HG02938 (cell line): Measurements from ENCODE around the gene TXNRD2.

Source experiments
- ATAC-seq: cut with Tn5 transposase; IDR thresholded peaks from one replicate; pipeline ENCODE4 v1.9.1; 2021; ENCODE audit warnings: mild to moderate bottlenecking, moderate library complexity; ENCODE audit not compliant: unreplicated experiment

The TXNRD2 gene

GRCh38 chr22:19905347-19906276 is 36.0 kb downstream of the TXNRD2 start:
- ATAC-seq = no peak

DNA sequence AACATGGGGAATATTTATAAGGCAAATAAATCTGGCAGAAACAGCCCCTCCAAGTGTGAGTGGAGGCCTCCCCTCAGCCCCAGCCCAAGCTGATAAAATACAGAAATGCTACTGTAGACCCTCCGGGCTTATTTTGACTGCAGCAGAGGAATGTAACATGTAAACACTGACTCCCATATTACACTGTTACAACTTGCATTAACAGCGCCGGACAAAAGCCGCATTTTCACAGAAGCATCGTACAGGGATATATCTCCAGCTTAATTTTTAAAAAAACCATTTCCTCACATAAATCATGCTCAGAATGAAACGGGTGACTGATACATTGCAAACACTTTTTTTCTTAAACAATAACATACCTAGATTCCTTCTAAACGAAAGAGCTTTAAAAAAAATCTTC is 36.7 kb downstream of the TXNRD2 start:
- ATAC-seq = no peak

DNA sequence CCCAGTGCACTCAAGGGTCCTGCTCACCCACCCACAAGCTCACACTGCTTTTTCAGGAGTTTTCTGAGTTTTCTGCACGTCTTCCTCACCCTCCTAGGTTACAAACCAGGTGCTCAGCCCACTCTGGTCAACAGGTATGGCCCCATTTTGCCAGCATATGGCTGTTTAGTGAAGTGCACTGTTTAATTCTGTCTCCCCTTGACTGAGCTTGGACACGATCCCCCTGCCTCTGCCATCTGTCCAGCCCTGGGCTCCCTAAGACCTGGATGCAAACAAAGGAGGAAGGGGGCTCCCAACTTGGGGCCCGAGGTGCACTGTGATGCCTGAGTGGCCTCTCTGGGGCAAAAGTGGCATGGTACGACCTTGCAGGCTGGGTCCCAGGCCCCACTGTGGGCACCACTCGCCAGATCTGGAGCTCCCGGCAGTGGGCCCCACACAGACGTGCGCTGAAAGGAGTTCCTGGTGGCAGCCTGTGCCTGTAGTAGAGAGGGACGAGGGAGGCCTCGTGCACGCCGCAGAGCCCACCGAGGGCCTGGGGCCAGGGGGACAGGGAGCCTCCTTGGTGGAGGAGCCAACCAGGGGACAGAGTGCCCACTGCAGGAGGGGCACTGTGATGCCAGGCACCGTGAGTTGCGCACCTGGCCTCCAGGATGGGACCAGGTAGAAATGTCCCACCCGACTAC is 37.3 kb downstream of the TXNRD2 start:
- no peak for ATAC-seq

DNA sequence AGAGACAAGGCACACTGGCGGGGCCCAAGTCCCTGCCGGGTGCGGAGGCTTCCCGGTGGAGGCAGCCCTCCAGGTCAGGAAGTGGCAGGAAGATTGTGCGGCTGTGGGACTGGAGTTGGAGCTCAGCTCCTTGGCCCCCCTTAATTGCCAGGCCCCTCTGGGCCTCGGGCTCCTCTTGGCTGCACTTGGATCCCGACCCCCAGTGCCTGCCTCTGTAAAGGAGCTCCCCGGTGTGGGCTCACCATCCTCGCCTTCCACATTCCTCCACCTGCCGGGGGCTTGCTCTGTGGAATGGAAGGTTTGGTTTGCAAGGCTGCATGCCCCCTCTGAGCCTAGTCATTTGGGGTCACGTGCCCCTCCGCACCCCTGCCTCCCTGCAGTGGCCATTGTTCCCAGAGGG is 38.1 kb downstream of the TXNRD2 start:
- ATAC-seq = no peak

GRCh38 chr22:19903031-19903430 is 38.6 kb downstream of the TXNRD2 start:
- no peak for ATAC-seq

DNA sequence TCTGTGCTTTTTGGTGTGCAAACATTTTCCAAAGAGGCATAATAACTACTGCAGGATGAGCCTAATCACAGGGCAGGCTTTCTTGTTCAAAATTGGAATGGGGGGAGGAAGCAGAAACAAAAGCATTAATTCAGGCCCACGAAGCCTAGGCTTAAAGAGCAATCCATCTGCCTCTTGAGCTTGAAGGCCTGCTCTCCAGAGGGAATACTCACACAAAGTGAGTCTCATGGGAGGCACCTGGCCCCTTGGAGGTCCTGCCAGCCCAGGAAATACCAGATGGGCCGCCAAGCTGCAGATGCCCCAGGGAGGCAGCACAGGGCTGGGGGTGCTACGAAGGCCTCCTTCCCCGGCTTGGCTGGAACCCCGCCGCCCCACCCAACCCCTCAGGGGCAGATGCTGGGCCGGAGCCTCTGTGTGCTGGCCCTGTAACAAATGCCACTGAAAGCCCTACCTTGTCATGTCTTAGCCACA is 39.3 kb downstream of the TXNRD2 start:
- no peak for ATAC-seq

- ATAC-seq = no peak
Measured at GRCh38 chr22:19901577-19902244, 39.9 kb downstream of the TXNRD2 start.

DNA sequence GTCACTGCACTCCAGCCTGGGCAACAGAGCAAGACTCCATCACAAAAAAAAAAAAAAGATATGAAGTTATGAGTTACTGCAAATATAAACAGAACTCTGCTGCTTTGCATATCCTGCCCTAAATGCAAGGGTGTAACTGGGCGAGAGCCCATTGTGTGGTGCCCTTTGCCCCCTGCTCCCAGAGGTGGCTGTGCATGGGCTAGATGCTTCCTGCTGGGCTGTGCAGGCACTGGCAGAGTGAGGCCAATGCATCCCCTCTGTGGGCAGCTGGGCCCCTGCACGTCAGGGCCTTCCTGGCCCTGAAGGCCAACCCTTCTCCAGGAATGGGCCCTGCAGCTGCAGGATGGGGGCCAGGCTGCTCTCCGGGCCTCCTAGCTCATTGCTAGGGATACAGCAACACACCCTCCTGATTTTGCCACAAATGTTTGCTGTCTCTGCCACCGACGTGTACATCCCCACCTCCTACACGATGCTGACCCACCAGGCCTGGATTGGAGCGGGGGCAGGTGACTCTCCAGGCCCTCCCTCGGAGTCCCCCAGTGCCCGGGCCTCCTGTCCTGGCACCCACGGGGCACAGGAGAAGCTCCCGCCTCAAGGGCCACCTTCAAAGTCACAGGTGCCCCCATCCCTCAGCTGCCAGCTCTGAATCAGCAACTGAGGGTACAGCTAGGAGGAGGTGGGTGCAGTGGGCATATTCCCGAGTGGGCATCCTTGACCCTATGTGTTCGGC is 40.7 kb downstream of the TXNRD2 start:
- ATAC-seq = no peak

DNA sequence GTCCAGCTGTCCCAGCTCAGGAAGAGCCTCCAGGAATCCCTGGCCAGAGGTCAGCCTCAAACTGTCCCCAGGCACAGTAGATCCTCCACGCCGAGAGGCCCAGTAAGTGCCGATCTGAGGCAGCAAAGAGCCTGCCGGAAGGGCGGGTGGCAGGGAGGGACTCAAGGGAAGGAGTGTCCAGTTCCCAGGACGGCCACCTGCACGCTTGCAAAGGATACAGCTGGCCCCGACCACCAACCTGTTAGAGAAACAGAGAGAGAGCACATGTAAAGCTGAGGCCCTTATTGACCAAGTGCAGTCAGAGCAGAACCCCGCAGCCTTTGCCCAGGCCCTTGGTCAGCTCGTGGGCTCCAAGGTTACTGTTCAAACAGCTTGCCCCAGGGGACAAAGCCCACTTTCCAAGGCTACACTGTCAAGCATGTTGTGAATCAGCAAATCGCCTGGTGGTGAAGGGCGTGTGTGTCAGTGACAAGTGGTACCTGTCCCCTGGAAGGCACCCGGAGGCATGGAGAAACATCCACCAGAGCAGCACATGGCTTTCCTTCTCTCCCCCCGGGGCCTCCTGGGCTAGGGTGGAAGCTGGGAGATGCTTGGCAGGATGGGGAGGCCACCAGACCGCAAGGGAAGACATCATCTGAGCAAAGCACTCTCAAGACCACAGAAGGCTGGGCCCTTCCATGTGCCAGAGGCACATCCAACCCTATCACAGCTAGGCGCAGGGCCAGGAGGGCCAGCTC is 42.6 kb downstream of the TXNRD2 start:
- ATAC-seq = no peak

- ATAC-seq = no peak
Measured at GRCh38 chr22:19898145-19898544, 43.5 kb downstream of the TXNRD2 start.

GRCh38 chr22:19897726-19898125 is 43.9 kb downstream of the TXNRD2 start:
- ATAC-seq = no peak

- ATAC-seq = no peak
Measured at GRCh38 chr22:19896665-19897355, 44.8 kb downstream of the TXNRD2 start.

DNA sequence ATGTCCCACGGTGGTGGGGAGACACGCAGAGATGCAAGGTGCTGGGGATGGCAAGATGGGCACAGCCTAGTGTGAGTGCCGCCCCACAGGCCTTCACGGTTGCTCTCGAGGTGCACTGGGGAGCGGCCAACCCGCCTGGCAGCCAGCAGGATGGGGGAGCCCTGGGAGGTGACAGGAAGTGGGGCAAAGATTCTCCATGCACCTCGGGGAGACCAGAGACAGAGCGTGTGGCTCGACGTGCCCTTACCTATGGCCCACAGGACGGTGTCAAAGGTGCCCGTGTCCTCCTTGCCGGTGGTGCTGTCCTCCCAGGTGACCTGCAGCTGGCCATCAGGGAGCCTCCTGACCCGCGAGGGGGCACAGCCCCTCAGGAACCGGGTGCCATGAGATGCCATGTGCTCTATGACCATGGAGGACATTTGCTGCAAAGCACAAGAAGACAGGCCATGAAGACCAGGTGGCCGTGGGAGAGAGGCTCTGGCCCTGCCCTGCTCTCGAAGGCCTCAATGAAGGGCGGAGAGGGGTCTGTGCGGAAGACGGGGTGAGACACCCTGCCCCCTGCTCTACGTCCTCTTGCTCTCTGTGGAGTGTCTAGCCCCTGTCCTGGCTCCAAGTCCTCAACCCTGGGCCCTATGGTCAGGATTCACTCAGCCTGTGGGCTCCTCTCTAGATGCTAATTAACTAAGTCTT is 46.3 kb downstream of the TXNRD2 start:
- no peak for ATAC-seq

- ATAC-seq = no peak
Measured at GRCh38 chr22:19893363-19893762, 48.3 kb downstream of the TXNRD2 start.

- no peak for ATAC-seq
Measured at GRCh38 chr22:19892925-19893324, 48.7 kb downstream of the TXNRD2 start.

DNA sequence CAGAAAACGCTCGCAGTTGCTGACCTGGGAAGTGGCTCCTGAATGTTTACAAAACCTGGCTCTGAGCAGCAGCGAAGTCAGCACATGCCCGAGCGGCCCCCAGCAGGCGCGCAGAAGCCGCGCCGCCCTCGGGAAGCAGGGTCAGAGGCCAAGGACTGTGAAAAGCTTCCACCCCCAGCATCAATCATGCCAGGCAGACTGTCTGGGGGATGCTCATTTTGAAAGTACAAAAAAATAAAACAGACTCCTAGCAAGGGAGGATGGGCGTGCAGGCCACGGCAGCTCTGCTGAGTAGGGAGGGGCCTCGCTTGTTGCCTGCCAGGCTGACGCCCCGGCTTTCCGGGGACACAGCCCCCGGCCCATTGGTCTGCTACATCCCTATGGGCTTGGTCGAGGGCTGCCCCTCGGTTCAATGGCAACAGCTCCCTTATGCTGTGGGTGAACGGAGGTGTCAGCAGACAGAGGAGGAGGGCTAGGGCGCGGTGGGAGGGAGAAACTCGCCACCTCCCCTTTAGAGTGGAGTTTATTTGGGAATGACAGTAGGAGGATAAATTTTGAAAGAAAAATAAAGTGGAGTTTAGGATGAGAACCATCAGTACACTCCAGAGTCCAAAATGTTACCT is 49.2 kb downstream of the TXNRD2 start:
- ATAC-seq = no peak

GRCh38 chr22:19891317-19892256 is 50.0 kb downstream of the TXNRD2 start:
- no peak for ATAC-seq
